GM13977 (cell line): ENCODE results near the gene BEST1.

Source experiments
- DNase-seq: peaks from one replicate; pipeline ENCODE4 v3.0.0; 2012; ENCODE audit warnings: low spot score
- CTCF ChIP-seq: IDR thresholded peaks from 2 replicates; pipeline ENCODE4 v1.5.1; 2012; ENCODE audit warnings: mild to moderate bottlenecking, control low read depth; ENCODE audit not compliant: insufficient read depth; ENCODE audit errors: extremely low read depth, missing control alignments
- in situ Hi-C: fragments of 300-500 bp; cut with MboI; formaldehyde crosslinking; loops from one replicate; pipeline ENCODE4 v1.12.0; 2022; ENCODE audit warnings: low sequenced_read_pairs, low pct_unique_long_range_greater_than_20kb, mixed read lengths, inconsistent platforms; ENCODE audit not compliant: unreplicated experiment

The BEST1 gene

GRCh38 chr11:61911128-61911700 lies 38.9 kb upstream of the BEST1 start:
- in situ Hi-C loops: no loop called here
- no peak for TF ChIP-seq CTCF
- no peak for DNase-seq

- in situ Hi-C loops: no loop called here
- TF ChIP-seq CTCF: no peak
Measured at GRCh38 chr11:61911701-61912529, 38.2 kb upstream of the BEST1 start.

GRCh38 chr11:61912530-61912898 lies 37.6 kb upstream of the BEST1 start:
- TF ChIP-seq CTCF: no peak
- in situ Hi-C loops: no loop called here
- DNase-seq: no peak

More at GRCh38 chr11:61911701-61912529, 38.2 kb upstream of the BEST1 start:
- no peak for DNase-seq

GRCh38 chr11:61912991-61913698 lies 37.0 kb upstream of the BEST1 start:
- in situ Hi-C loops: no loop called here
- no peak for TF ChIP-seq CTCF

GRCh38 chr11:61913699-61914395 lies 36.3 kb upstream of the BEST1 start:
- in situ Hi-C loops: no loop called here

More at GRCh38 chr11:61912991-61913698, 37.0 kb upstream of the BEST1 start:
- DNase-seq: no peak

More at GRCh38 chr11:61913699-61914395, 36.3 kb upstream of the BEST1 start:
- DNase-seq: peak; percentile 14
- no peak for TF ChIP-seq CTCF
